Calu3 (cell line): ENCODE data around the gene HERPUD2. TPM values are rescaled to one million over a fixed set of nuclear protein-coding genes. Genes with fewer than 3 reads are reported as not detected.

Experiments
- BruUV-seq: library from RNA; stranded (reverse); fragments of 400-500 nt; replicated peaks from 2 replicates; lab custom pipeline; 2021; lab: Mats Ljungman, UMichigan
- CTCF ChIA-PET: fragments of 300-600 bp; sonication (Branson Sonifier 250); formaldehyde crosslinking; loops from one replicate; lab custom pipeline; 2022; ENCODE audit warnings: antibody characterized with exemption; lab: Charles Lee
- DNase-seq: peaks from one replicate; pipeline ENCODE4 v3.0.0; 2022
- H3K27ac Mint-ChIP-seq: one replicate; pipeline ENCODE4 v1.8.0; 2022; ENCODE audit warnings: mixed read lengths; ENCODE audit not compliant: unreplicated experiment
- H3K27me3 Mint-ChIP-seq: one replicate; pipeline ENCODE4 v1.8.0; 2022; ENCODE audit warnings: mixed read lengths; ENCODE audit not compliant: unreplicated experiment
- H3K36me3 Mint-ChIP-seq: one replicate; pipeline ENCODE4 v1.8.0; 2022; ENCODE audit warnings: mild to moderate bottlenecking, moderate library complexity, mixed read lengths; ENCODE audit not compliant: insufficient read depth, unreplicated experiment
- H3K4me1 Mint-ChIP-seq: one replicate; pipeline ENCODE4 v1.8.0; 2022; ENCODE audit warnings: mild to moderate bottlenecking, low read depth, mixed read lengths; ENCODE audit not compliant: unreplicated experiment
- H3K4me3 Mint-ChIP-seq: one replicate; pipeline ENCODE4 v1.8.0; 2022; ENCODE audit warnings: mild to moderate bottlenecking, low read depth, moderate library complexity, mixed read lengths; ENCODE audit not compliant: unreplicated experiment
- H3K9me3 Mint-ChIP-seq: one replicate; pipeline ENCODE4 v1.8.0; 2022; ENCODE audit warnings: low read depth, mixed read lengths; ENCODE audit not compliant: unreplicated experiment
- CTCF ChIP-seq: fragments of 200-600 bp; IDR thresholded peaks from one replicate; pipeline ENCODE4 v1.8.0; 2022; ENCODE audit warnings: antibody characterized with exemption; ENCODE audit not compliant: unreplicated experiment
- intact Hi-C: fragments of 100-400 bp; cut with micrococcal nuclease; formaldehyde crosslinking; loops from one replicate; pipeline ENCODE4 v1.10.0; 2022; ENCODE audit not compliant: unreplicated experiment
- total RNA-seq: library from RNA; stranded (reverse); gene quantifications from 2 replicates; pipeline ENCODE4 v1.2.3, GENCODE V29; 2022

The HERPUD2 gene
- total RNA-seq, 1 experiment from 2014 or later: 42.7 TPM

- no peaks in the 10 kb centered on the region for H3K4me1 Mint-ChIP-seq
- H3K4me3 Mint-ChIP-seq: no peak overlapping the region
- no peak for TF ChIP-seq CTCF
- H3K36me3 Mint-ChIP-seq: no peaks in the 10 kb centered on the region
- H3K27ac Mint-ChIP-seq: no peak overlapping the region
- no TSS peak for BruUV-seq
- intact Hi-C loops: no loop called here
- CTCF ChIA-PET: no interaction called here
- DNase-seq: no peak
- H3K9me3 Mint-ChIP-seq: no peaks in the 10 kb centered on the region
- no peaks in the 10 kb centered on the region for H3K27me3 Mint-ChIP-seq
Observed at GRCh38 chr7:35647171-35647574, 47.8 kb downstream of the HERPUD2 start.

- DNase-seq: no peak
- Mint-ChIP-seq H3K9me3 (no peaks in the 10 kb centered on the region), H3K4me1 (no peaks in the 10 kb centered on the region), H3K4me3 (no peak overlapping the region), H3K27me3 (no peaks in the 10 kb centered on the region), H3K36me3 (no peaks in the 10 kb centered on the region), H3K27ac (no peak overlapping the region)
- TF ChIP-seq CTCF: no peak
- CTCF ChIA-PET: interaction anchor here (0.7 kb wide), 1 partner anchor 264 kb away, joined by 3 read pairs; no protein-coding TSS in a partner anchor
- BruUV-seq: no TSS peak
- intact Hi-C loops: no loop called here
Observed at GRCh38 chr7:35646289-35647023, 48.5 kb downstream of the HERPUD2 start.

GRCh38 chr7:35645691-35646090 is 49.2 kb downstream of the HERPUD2 start:
- Mint-ChIP-seq H3K4me3 (no peak overlapping the region), H3K36me3 (no peaks in the 10 kb centered on the region), H3K27me3 (no peaks in the 10 kb centered on the region), H3K4me1 (no peaks in the 10 kb centered on the region), H3K9me3 (no peaks in the 10 kb centered on the region), H3K27ac (no peak overlapping the region)
- TF ChIP-seq CTCF: no peak
- intact Hi-C loops: no loop called here
- CTCF ChIA-PET: no interaction called here
- no TSS peak for BruUV-seq
- DNase-seq: no peak

GRCh38 chr7:35630024-35630972 is 64.6 kb downstream of the HERPUD2 start:
- CTCF ChIA-PET: no interaction called here

More at GRCh38 chr7:35630024-35630972, 64.6 kb downstream of the HERPUD2 start:
- H3K4me3 Mint-ChIP-seq: no peak overlapping the region
- intact Hi-C loops: no loop called here
- no TSS peak for BruUV-seq
- H3K36me3 Mint-ChIP-seq: peaks cover 13% of the 10 kb centered on the region
- DNase-seq: no peak
- H3K27ac Mint-ChIP-seq: no peak overlapping the region
- TF ChIP-seq CTCF: no peak
- no peaks in the 10 kb centered on the region for H3K9me3 Mint-ChIP-seq
- peaks cover 8% of the 10 kb centered on the region for H3K4me1 Mint-ChIP-seq
- H3K27me3 Mint-ChIP-seq: no peaks in the 10 kb centered on the region
